AML-193 (cell line): ENCODE results near the gene ARRDC1.
"Not testable (repeated sequence)": the region's sequence is repeated elsewhere in the genome, so short reads cannot be mapped to it uniquely, and the experiment has no call there.

ENCODE experiments used
- DNase-seq, 2 experiments: peaks; one replicate each; lab custom pipeline; 2025; lab: John Stamatoyannopoulos, UW

Gene ARRDC1, protein sequence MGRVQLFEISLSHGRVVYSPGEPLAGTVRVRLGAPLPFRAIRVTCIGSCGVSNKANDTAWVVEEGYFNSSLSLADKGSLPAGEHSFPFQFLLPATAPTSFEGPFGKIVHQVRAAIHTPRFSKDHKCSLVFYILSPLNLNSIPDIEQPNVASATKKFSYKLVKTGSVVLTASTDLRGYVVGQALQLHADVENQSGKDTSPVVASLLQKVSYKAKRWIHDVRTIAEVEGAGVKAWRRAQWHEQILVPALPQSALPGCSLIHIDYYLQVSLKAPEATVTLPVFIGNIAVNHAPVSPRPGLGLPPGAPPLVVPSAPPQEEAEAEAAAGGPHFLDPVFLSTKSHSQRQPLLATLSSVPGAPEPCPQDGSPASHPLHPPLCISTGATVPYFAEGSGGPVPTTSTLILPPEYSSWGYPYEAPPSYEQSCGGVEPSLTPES

DNA sequence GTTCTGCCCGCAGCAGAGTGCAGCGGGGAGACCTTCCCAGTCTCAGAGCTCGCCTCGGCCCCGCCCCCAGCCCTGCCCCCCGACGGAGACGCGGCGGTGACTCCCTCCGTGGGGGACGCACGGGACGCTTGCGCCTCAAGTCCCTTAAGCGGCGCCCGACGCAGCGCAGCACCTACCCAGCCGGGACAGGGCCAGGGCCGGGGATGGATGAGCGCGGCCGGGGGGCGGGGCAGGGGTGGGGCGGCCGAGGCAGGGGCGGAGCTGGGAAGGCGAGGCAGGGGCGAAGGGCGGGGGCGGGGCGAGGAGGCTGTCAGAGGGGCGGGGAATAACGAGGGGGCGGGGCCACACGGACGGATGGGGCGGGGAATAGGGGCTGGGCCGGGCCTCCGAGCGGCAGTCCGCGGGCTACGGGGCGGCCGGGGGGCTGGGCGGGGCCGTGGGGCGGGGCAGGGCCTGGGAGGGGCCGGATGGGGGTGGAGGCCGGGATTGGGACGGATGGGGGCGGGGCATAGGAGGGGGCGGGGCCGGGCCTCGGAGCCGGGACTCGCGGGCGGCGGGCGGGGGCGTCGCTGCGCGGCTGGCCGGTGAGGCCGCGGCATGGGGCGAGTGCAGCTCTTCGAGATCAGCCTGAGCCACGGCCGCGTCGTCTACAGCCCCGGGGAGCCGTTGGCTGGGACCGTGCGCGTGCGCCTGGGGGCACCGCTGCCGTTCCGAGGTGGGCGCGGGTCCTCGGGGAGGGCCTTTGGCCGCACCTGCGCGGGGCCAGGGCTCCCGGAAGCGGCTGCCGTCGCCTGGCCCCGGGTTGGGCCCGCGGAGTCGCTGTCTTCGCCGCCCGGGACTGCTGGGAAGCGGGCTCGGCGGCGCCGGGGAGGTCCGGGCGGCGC, at the start of gene ARRDC1:
Gene ARRDC1 (plus strand): TSS at position 566 of the 884 bp plus-strand sequence. CDS start 32 bp downstream, at position 598.
- DNase-seq: peak; percentile 78 to 88

DNA sequence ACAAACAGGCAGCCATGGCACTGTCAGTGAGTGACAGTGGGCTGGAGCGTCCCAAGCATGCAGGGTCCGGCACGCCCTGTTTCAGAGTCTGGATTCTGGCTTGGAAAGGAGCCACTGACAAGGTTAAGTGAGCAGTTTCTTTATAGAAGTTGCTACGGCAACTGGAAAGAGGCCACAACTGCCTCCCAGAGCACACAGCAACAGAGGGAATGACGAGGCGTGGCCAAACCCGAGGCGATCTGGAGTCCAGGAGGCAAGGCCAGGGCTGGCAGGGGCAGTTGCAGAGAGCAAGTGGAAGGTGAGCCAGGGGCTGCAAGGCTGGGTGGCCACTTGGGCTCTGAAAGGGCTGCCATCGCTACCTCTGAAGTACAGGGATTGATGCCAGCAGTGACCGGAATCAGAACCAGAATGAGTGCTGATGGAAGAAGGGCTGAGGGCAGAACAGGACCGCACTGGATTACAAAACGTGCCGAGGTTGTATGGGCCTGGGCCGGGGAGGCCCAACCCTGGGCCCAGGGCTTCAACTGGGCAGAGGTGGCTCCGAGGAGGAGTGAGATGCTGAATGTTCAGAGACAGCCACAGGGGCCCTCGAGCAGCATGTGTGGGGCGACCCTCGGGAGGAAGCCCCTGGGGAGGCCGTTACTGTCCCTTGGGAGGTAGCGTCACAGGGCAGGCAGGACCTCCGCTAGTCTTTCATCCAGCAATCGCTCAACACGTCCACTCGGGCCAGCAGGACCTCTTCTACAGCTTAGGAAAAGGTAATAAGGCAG, 49.2 kb upstream of the ARRDC1 start:
- DNase-seq: no peak

- DNase-seq: no peak
Measured at GRCh38 chr9:137558127-137558526, 47.4 kb upstream of the ARRDC1 start.

DNA sequence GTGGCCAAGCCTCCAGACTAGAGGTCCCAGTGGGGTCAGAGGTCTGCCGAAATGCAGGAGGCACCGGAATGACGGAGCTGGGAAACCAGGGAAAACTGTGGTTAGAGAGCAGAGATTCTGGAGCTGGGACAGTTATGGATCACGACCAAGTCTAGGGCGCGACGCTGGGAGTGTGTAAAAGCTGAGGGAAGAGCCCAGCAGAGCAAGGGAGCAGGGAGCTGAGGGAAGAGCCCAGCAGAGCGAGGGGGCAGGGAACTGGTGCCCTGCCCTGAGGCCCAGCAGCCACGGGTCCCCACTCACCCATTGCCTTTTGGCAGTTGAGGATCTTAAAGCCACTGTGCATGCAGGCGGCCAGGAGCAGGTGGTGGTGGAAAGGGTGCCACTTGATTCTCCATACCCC, 41.4 kb upstream of the ARRDC1 start:
- DNase-seq: no peak

DNA sequence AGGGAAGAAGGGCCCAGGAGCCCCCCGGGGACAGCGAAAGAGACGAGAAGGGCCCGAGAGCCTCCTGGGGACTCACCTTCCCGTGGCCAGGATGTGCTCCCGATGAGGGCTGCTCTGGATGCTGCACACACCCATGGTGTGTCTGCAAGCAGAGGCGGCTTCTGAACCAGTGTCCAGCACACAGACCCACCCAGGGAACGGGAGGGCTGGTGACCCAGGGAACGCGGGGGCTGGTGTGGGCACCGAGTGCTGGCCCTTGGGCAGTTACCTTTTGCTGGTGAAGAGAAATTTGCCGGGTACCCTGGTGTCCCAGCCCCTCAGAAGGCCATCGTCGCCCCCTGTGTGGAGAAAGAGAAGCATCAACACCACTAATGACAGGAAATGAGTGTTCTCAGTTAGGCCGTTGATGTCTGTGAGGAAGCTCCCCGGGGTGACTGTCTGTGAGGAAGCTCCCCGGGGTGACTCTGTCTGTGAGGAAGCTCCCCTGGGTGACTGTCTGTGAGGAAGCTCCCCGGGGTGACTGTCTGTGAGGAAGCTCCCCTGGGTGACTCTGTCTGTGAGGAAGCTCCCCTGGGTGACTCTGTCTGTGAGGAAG, 40.6 kb upstream of the ARRDC1 start:
- DNase-seq: no peak

DNA sequence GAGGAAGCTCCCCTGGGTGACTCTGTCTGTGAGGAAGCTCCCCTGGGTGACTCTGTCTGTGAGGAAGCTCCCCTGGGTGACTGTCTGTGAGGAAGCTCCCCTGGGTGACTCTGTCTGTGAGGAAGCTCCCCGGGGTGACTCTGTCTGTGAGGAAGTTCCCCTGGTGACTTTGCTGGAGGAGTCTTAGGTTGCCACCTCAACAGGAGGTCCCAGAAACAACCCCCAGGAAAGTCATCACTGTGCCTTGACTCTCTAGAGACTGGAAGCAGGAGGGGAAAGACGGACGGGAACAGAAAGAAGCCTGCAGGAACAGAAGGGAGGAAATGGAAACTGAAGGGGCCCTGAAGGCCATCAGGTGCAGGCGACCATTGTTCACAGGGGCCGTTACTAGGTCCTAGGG, 37.0 kb upstream of the ARRDC1 start:
- not testable (repeated sequence) for DNase-seq

GRCh38 chr9:137569609-137570203, 35.8 kb upstream of the ARRDC1 start:
- no peak for DNase-seq

DNA sequence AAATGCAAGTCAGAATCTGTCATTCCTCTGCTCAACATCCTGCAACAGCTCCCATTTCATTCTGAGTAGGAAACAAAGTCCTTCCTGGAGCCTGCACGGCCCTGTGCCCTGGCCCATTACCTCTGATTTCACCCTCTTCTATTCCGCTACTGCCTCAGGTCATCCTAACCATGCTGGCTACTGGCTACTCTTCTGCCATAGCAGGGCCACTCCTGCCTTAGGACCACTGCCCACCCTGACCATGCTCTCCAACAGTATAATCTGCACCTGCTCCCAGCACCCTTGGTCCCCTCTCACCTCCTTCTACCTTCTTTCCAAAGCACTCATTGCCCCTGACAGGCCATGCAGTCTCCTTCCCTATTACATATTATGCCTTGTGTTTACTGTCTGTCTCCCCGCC, 34.9 kb upstream of the ARRDC1 start:
- no peak for DNase-seq

- no peak for DNase-seq
Measured at GRCh38 chr9:137574192-137574591, 31.3 kb upstream of the ARRDC1 start.

GRCh38 chr9:137575364-137575715, 30.1 kb upstream of the ARRDC1 start:
- no peak for DNase-seq

GRCh38 chr9:137575716-137576411, 29.6 kb upstream of the ARRDC1 start:
- no peak for DNase-seq

DNA sequence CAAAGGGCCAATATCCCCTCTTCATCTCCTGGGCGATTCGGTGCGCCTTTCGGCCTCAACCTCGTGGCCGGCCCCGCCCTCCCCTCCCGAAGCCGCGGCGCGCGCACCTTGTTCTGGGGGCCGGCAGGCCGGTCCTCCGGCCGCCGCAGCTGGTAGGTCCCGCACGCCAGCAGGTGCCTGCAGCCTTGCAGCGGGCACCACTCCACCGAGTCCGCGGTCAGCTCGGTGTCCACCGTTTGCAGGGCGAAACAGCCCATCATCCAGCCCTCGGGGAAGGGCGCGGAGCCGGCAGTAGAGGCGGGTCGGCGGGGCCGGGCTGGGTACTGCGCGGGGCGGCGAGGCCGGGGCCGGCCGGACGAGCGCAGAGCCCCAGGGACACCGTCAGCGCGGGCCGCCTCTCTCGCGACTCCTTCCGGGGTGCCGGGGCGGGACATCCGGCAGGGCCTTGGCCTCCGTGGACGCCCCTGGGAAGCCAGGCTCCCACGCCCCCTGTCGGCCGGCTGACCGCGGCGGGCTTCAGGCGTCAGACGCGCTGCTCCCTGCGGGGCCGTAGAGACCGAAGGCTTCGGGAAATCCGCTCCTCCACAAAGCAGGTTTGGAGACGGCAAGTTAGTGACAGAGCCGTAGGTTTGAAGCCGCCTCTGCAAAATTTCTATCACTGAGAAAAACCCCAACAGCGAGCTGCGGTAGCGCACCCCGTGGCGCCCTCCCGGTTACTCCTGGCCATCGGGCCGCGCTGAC, 26.8 kb upstream of the ARRDC1 start, which contains the start of gene DPH7:
Gene DPH7 (minus strand): TSS at position 408 of the 741 bp plus-strand sequence. CDS start 148 bp downstream, at position 260.
- DNase-seq: peak; percentile 76 to 81

GRCh38 chr9:137579259-137579604, 26.3 kb upstream of the ARRDC1 start:
- no peak for DNase-seq

GRCh38 chr9:137580209-137580953, 25.1 kb upstream of the ARRDC1 start:
- DNase-seq: no peak

GRCh38 chr9:137580954-137581322, 24.5 kb upstream of the ARRDC1 start:
- DNase-seq: no peak

GRCh38 chr9:137581361-137582285, 23.9 kb upstream of the ARRDC1 start:
- DNase-seq: no peak

DNA sequence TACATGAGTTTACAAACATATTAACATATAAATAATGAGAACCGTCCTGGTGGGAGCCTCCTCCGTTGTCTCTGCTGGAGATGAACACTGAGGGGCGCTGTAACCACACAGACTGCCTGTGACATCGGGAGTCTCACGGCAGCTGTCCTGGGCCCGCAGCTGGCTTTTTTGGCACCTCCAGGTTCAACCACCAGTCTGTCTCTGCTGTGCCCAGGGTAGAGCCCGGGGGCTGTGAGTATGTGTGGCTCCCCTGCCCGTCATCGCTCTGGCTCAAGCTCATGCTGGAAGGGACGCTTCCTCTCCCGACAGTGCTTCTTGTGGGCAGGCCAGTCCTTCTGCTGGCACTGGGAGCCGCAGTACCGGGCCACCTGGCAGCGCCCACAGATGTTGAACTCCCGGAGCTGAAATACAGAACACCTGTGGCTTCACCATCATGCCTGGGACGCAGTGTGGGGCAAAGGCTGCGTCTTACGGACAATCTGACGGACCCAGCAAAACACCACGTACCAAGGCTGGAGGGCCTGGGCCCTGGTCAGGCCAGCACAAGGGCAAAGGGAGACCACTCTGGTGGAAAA, 23.1 kb upstream of the ARRDC1 start:
- peak; percentile 32 to 56 for DNase-seq

- DNase-seq: no peak
Measured at GRCh38 chr9:137583347-137583746, 22.1 kb upstream of the ARRDC1 start.
